PC-9 (cell line): ENCODE results near the gene ZNF358. TPM values are rescaled to one million over a fixed set of nuclear protein-coding genes. Genes with fewer than 3 reads are reported as not detected.

Experiments
- BruUV-seq: library from RNA; stranded (reverse); fragments of 400-500 nt; replicated peaks from 2 replicates; lab custom pipeline; 2021; lab: Mats Ljungman, UMichigan
- CTCF ChIA-PET: fragments of 300-600 bp; sonication (Branson Sonifier 250); formaldehyde crosslinking; loops from one replicate; lab custom pipeline; 2022; ENCODE audit warnings: antibody characterized with exemption; lab: Charles Lee
- POLR2A ChIA-PET: fragments of 300-600 bp; sonication (Branson Sonifier 250); formaldehyde crosslinking; loops from one replicate; lab custom pipeline; 2022; ENCODE audit warnings: antibody characterized with exemption; ENCODE audit not compliant: unreplicated experiment; lab: Charles Lee
- DNase-seq, 2 experiments: peaks; one replicate each; pipeline versions ENCODE4 v3.0.0 to v3.0.0-alpha.2; 2015 to 2022; ENCODE audit warnings: mixed read lengths in 1 of 2
- H2AFZ ChIP-seq: fragments of 200-600 bp; sonication (generic); 2 replicates; pipeline ENCODE4 v1.8.1; 2017; ENCODE audit warnings: antibody characterized with exemption
- H3F3A ChIP-seq: fragments of 200-600 bp; sonication (generic); 2 replicates; pipeline ENCODE4 v1.8.1; 2017; ENCODE audit warnings: antibody characterized with exemption, mild to moderate bottlenecking, low read depth; ENCODE audit not compliant: insufficient read depth
- H3K27ac ChIP-seq: fragments of 200-600 bp; sonication (generic); 2 replicates; pipeline ENCODE4 v1.6.1; 2016; ENCODE audit warnings: mixed run types
- H3K27me3 ChIP-seq: fragments of 200-600 bp; sonication (generic); 2 replicates; pipeline ENCODE4 v1.6.1; 2016; ENCODE audit warnings: low read depth, mixed run types; ENCODE audit not compliant: insufficient read depth
- H3K36me3 ChIP-seq: fragments of 200-600 bp; sonication (generic); 2 replicates; pipeline ENCODE4 v1.6.1; 2016; ENCODE audit warnings: low read depth, mixed run types
- H3K4me1 ChIP-seq: fragments of 200-600 bp; sonication (generic); replicated peaks from 2 replicates; pipeline ENCODE4 v1.6.1; 2016; ENCODE audit warnings: mixed run types; ENCODE audit not compliant: insufficient read depth
- H3K4me2 ChIP-seq: fragments of 200-600 bp; sonication (generic); 2 replicates; pipeline ENCODE4 v1.6.1; 2017; ENCODE audit warnings: mixed run types
- H3K4me3 ChIP-seq: fragments of 200-600 bp; sonication (generic); 2 replicates; pipeline ENCODE4 v1.6.1; 2016; ENCODE audit warnings: mixed run types
- H3K79me2 ChIP-seq: fragments of 200-600 bp; sonication (generic); 2 replicates; pipeline ENCODE4 v1.6.1; 2017; ENCODE audit warnings: low read depth, mixed run types
- H3K9me2 ChIP-seq: fragments of 200-600 bp; sonication (generic); 2 replicates; pipeline ENCODE4 v1.8.1; 2017; ENCODE audit warnings: mild to moderate bottlenecking; ENCODE audit not compliant: insufficient read depth
- H3K9me3 ChIP-seq: fragments of 200-600 bp; sonication (generic); 2 replicates; pipeline ENCODE4 v1.8.1; 2016; ENCODE audit warnings: low read depth; ENCODE audit not compliant: insufficient read depth
- H4K20me1 ChIP-seq: fragments of 200-600 bp; sonication (generic); 2 replicates; pipeline ENCODE4 v1.8.1; 2017; ENCODE audit not compliant: insufficient read depth
- EZH2 ChIP-seq: fragments of 200-600 bp; sonication (generic); IDR thresholded peaks from 2 replicates; pipeline ENCODE4 v1.8.0; 2017; ENCODE audit warnings: antibody characterized with exemption, low read depth
- intact Hi-C: fragments of 100-400 bp; cut with micrococcal nuclease; formaldehyde crosslinking; loops from one replicate; pipeline ENCODE4 v1.10.0; 2022; ENCODE audit not compliant: unreplicated experiment
- total RNA-seq: library from RNA; stranded (reverse); gene quantifications from 2 replicates; pipeline ENCODE4 v1.2.3, GENCODE V29; 2021
- TF ChIP-seq, protein P1 (sequence below): fragments of 200-600 bp; sonication (generic); conservative IDR thresholded peaks from 2 replicates; pipeline ENCODE4 v1.6.1; 2017; ENCODE audit warnings: mixed run types, antibody characterized with exemption, mild to moderate bottlenecking, moderate library complexity

ZNF358 gene
- total RNA-seq, 1 experiment from 2014 or later, result 60.7 TPM

- ChIA-PET CTCF (no interaction called here), POLR2A (no interaction called here)
- Histone ChIP-seq H4K20me1 (no peaks in the 10 kb centered on the region), H3K27me3 (no peaks in the 10 kb centered on the region), H3F3A (peaks cover 36% of the 10 kb centered on the region), H3K79me2 (no peaks in the 10 kb centered on the region), H3K9me2 (no peaks in the 10 kb centered on the region), H3K4me2 (no peak overlapping the region), H3K27ac (no peak overlapping the region), H3K4me1 (peaks cover 23% of the 10 kb centered on the region), H3K4me3 (no peak overlapping the region), H2AFZ (no peak overlapping the region), H3K9me3 (no peaks in the 10 kb centered on the region), H3K36me3 (no peaks in the 10 kb centered on the region)
- no peak for TF ChIP-seq EZH2
- TF ChIP-seq, protein P1, sequence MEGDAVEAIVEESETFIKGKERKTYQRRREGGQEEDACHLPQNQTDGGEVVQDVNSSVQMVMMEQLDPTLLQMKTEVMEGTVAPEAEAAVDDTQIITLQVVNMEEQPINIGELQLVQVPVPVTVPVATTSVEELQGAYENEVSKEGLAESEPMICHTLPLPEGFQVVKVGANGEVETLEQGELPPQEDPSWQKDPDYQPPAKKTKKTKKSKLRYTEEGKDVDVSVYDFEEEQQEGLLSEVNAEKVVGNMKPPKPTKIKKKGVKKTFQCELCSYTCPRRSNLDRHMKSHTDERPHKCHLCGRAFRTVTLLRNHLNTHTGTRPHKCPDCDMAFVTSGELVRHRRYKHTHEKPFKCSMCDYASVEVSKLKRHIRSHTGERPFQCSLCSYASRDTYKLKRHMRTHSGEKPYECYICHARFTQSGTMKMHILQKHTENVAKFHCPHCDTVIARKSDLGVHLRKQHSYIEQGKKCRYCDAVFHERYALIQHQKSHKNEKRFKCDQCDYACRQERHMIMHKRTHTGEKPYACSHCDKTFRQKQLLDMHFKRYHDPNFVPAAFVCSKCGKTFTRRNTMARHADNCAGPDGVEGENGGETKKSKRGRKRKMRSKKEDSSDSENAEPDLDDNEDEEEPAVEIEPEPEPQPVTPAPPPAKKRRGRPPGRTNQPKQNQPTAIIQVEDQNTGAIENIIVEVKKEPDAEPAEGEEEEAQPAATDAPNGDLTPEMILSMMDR, result no peak
- BruUV-seq, result no TSS peak
- intact Hi-C loops, result no loop called here
- no peak for DNase-seq
Observed at GRCh38 chr19:7494416-7495098, 21.3 kb upstream of the ZNF358 start.

GRCh38 chr19:7497292-7497691, 18.6 kb upstream of the ZNF358 start:
- DNase-seq, result no peak
- ChIA-PET POLR2A (no interaction called here), CTCF (no interaction called here)
- H3K27ac ChIP-seq, result no peak overlapping the region
- H4K20me1 ChIP-seq, result no peaks in the 10 kb centered on the region
- H3K36me3 ChIP-seq, result no peaks in the 10 kb centered on the region
- no TSS peak for BruUV-seq
- H3F3A ChIP-seq, result peaks cover 23% of the 10 kb centered on the region
- intact Hi-C loops, result no loop called here
- H3K4me2 ChIP-seq, result no peak overlapping the region
- H3K9me3 ChIP-seq, result no peaks in the 10 kb centered on the region
- no peaks in the 10 kb centered on the region for H3K79me2 ChIP-seq
- H3K4me1 ChIP-seq, result peaks cover 18% of the 10 kb centered on the region
- H3K4me3 ChIP-seq, result no peak overlapping the region
- H3K9me2 ChIP-seq, result no peaks in the 10 kb centered on the region
- no peaks in the 10 kb centered on the region for H3K27me3 ChIP-seq
- no peak for TF ChIP-seq EZH2
- TF ChIP-seq, protein P1, result peak; percentile 62
- H2AFZ ChIP-seq, result no peak overlapping the region

DNA sequence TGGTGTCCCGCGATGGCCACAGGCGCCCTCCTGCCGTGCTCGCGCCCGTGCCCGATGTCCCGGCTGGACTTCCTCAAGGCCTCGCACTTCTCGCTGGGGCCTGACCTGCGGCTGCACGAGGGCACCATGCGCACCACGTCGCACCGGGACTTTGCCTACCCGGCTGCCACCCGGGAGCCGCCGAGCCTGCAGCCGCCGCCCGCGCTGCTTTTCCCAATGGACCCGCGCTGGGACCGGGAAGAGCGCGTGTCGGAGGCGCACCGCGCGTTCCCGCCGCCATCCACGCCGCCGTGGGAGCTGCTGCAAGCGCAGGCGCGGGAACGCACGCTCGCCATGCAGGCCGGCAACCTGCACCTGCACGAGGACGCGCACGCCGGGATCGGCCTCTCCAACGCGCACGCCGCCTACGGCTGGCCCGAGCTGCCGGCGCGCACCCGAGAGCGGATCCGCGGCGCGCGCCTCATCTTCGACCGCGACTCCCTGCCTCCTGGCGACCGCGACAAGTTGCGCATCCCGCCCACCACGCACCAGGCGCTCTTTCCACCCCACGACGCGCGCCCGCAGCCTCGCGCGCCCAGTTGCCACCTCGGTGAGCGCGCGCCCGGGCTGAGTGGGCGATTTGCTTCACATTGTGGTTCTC, 15.0 kb upstream of the ZNF358 start:
- Histone ChIP-seq H3K9me2 (no peaks in the 10 kb centered on the region), H4K20me1 (no peaks in the 10 kb centered on the region), H3K9me3 (no peaks in the 10 kb centered on the region), H3K4me3 (peak overlapping the region; percentile 59), H2AFZ (peak overlapping the region; percentile 82), H3K4me2 (peak overlapping the region; percentile 83), H3K27me3 (no peaks in the 10 kb centered on the region), H3K36me3 (no peaks in the 10 kb centered on the region), H3K4me1 (peaks cover 14% of the 10 kb centered on the region; the same call in 1 of the 2 replicates), H3F3A (peaks cover 20% of the 10 kb centered on the region), H3K79me2 (no peaks in the 10 kb centered on the region), H3K27ac (no peak overlapping the region)
- ChIA-PET POLR2A (no interaction called here), CTCF (no interaction called here)
- TF ChIP-seq, protein P1, result no peak
- TF ChIP-seq EZH2, result no peak
- BruUV-seq, result no TSS peak
- intact Hi-C loops, result no loop called here
- DNase-seq, result peak; percentile 66 to 80
